ENCODE results near the gene CNGA3. TPM values are rescaled to one million over a fixed set of nuclear protein-coding genes. Genes with fewer than 3 reads are reported as not detected.
"Not testable (repeated sequence)": the region's sequence is repeated elsewhere in the genome, so short reads cannot be mapped to it uniquely, and the experiment has no call there.

Gene CNGA3
- total and polyA plus RNA-seq, 8 donors = 0.12 to 6.4 (median 0.14) TPM; not detected in 3

DNA sequence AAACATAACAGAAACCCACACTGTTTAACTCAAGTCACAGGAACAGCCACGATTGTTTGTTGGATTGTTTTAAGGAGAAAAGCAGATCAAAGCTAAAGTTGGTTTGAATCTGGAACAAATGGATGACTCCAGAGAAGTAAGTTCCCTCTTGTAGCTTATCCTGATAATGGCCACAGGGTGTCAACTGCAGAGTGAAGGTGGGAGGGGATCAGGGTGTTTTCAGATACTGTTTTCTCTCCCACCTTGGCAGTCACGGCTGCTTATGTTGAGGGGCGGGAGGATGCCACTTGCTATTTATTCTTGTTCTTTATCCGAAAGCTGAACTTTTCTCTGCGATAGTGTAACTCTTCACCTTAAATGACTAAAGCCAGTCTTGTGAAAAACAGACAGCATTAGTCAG lies 61.9 kb downstream of the CNGA3 start:
- H3K27ac ChIP-seq = no peak overlapping the region
- no peaks in the 10 kb centered on the region for H3K27me3 ChIP-seq
- DNase-seq = no peak
- intact Hi-C loops (cut with DNase I; ENCODE audit: low total_unique reads) = no loop called here
- no peaks in the 10 kb centered on the region for H3K9me3 ChIP-seq
- no peaks in the 10 kb centered on the region for H3K36me3 ChIP-seq
- no peak overlapping the region for H3K4me3 ChIP-seq
- 73 to 78% (median 75%) methylated on average over 5 of the region's 5 CpGs for WGBS, 5 donors
- TF ChIP-seq, protein P1, sequence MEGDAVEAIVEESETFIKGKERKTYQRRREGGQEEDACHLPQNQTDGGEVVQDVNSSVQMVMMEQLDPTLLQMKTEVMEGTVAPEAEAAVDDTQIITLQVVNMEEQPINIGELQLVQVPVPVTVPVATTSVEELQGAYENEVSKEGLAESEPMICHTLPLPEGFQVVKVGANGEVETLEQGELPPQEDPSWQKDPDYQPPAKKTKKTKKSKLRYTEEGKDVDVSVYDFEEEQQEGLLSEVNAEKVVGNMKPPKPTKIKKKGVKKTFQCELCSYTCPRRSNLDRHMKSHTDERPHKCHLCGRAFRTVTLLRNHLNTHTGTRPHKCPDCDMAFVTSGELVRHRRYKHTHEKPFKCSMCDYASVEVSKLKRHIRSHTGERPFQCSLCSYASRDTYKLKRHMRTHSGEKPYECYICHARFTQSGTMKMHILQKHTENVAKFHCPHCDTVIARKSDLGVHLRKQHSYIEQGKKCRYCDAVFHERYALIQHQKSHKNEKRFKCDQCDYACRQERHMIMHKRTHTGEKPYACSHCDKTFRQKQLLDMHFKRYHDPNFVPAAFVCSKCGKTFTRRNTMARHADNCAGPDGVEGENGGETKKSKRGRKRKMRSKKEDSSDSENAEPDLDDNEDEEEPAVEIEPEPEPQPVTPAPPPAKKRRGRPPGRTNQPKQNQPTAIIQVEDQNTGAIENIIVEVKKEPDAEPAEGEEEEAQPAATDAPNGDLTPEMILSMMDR (IDR thresholded peaks at IDR 0.05) = no peak
- TF ChIP-seq POLR2AphosphoS5 (IDR thresholded peaks at IDR 0.05) (no peak), POLR2A (IDR thresholded peaks at IDR 0.05) (no peak), EP300 (IDR thresholded peaks at IDR 0.05) (no peak)
- peaks cover 0 to 9% (median 6%) of the 10 kb centered on the region in 4 donors for H3K4me1 ChIP-seq

DNA sequence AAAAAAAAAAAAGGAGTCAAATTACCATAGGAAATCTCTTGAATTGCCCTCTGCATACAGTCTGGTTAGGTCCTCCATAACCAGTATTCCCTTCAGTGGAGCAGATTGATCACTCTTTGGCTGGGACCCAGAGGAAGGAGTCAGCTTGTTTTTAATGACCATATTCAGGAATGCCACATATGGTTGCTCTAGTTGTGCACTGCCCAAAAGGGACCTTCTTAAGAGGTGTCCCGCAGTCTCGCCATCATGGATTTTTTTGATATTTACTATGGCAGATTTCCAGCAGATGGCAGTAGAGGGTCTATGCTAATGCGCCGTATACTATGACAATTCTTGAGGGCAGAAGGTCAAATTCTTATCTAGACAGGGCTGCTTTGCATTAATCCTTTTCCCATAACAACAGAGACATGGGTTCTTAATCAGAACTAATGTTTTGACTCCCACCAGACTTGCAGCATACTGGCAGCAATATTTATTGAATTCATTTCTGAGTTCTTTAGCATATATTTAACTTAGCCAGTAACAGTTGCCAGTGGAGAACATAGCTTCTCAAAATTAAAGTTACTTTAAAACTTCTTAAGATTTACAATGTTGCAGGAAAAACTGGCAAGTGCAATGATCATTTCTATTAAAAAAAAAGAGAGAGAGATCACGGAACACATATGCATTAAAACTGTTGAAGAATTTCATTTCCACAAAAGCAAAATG lies 66.6 kb downstream of the CNGA3 start:
- peaks cover 0 to 10% (median 7%) of the 10 kb centered on the region in 4 donors for H3K9me3 ChIP-seq
- H3K36me3 ChIP-seq = no peaks in the 10 kb centered on the region
- H3K27ac ChIP-seq = no peak overlapping the region
- H3K4me1 ChIP-seq = peaks cover 0 to 10% (median 7%) of the 10 kb centered on the region in 4 donors
- H3K4me3 ChIP-seq = no peak overlapping the region
- 19 to 33% (median 21%) methylated on average over 5 of the region's 5 CpGs for WGBS, 5 donors
- TF ChIP-seq, protein P1 (IDR thresholded peaks at IDR 0.05) = peak in 4 of 7 experiments; percentile 27 to 64 (median 48)
- no peak for TF ChIP-seq POLR2A (IDR thresholded peaks at IDR 0.05)
- intact Hi-C loops (cut with DNase I; ENCODE audit: low total_unique reads) = no loop called here
- H3K27me3 ChIP-seq = no peaks in the 10 kb centered on the region
- DNase-seq = peak in 1 of 2 donors; percentile 82

DNA sequence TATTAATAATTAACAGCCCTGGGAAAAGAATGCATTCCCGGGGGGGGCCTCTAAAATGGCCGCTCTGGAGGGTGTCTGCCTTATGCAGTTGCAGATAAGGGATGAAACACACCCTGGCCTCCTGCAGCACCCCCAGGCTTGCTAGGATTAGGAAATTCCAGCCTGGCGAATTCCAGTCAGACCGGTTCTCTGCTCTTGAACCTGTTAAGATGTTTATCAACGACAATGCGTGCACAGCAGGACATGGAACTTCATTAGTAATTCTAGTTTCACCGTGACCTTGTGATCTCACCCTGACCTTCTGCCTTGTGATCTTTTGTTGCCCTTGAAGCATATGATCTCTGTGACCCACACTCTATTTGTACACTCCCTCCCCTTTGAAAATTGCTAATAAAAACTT lies 68.0 kb downstream of the CNGA3 start:
- H3K27ac ChIP-seq; H3K36me3 ChIP-seq; H3K4me1 ChIP-seq; intact Hi-C loops (cut with DNase I; ENCODE audit: low total_unique reads); DNase-seq; H3K4me3 ChIP-seq; H3K27me3 ChIP-seq: not testable (repeated sequence)
- 77 to 87% (median 81%) methylated on average over 7 of the region's 7 CpGs for WGBS, 5 donors
- peaks cover 0 to 10% (median 7%) of the 10 kb centered on the region in 4 donors for H3K9me3 ChIP-seq

DNA sequence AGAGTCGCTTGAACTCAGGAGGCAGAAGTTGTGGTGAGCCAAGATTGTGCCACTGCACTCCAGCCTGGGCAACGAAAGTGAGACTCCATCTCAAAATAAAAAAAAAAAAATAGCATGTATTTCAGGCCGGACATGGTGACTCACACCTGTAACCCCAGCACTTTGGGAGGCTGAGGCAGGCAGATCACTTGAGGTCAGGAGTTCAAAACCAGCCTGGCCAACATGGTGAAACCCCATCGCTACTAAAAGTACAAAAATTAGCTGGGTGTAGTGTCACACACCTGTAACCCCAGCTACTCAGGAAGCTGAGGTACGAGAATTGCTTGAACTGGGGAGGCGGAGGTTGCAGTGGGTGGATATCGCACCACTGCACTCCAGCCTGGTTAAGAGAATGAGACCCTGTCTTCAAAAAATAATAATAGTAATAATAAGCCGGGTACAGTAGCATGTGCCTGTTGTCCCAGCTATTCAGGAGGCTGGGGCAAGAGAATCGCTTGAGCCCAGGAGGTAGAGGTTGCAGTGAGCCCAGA lies 69.5 kb downstream of the CNGA3 start:
- H3K27ac ChIP-seq; H3K36me3 ChIP-seq; H3K4me1 ChIP-seq; H3K4me3 ChIP-seq; DNase-seq; H3K27me3 ChIP-seq; intact Hi-C loops (cut with DNase I; ENCODE audit: low total_unique reads): not testable (repeated sequence)
- 86 to 94% (median 92%) methylated on average over 9 of the region's 9 CpGs for WGBS, 5 donors
- peaks cover 0 to 10% (median 7%) of the 10 kb centered on the region in 4 donors for H3K9me3 ChIP-seq

DNA sequence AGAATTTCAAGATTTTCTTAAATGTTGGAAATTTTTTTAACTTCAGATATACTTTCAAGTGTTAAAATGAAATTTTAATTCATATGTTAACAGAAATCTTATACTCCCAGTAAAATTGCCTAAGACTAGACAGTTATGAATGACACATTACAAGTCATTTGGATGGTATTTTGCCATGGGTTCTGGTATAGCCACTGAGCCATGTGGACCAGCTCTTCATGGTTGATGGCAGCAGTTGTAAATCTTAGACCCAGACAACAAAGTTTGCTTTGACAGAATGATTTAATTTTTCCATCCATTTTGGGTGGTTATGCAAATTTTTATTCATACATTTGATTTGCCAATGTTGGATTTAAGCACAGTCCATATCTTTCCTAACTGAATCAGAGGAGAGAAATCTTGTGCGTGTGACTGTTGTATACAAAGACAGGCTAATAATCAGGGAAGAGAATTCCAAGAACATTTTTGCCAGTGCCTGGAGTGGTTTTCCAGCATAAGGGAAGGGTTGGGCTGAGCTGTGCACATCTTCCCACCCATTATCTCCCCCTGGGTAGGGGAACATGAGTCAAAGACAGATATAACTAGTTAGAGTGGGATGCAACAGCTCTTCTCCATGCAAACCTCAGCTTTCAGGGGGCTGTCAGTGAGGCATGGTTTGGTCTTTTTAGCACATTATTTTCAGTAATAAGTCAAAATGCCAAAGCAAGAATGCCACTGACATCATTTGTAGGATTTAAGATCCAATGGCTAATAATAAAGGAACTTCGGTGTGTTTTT lies 70.3 kb downstream of the CNGA3 start:
- Histone ChIP-seq H3K27ac (no peak overlapping the region), H3K4me1 (peaks cover 0 to 10% (median 7%) of the 10 kb centered on the region in 4 donors), H3K36me3 (no peaks in the 10 kb centered on the region), H3K4me3 (no peak overlapping the region), H3K27me3 (no peaks in the 10 kb centered on the region), H3K9me3 (peaks cover 0 to 10% (median 7%) of the 10 kb centered on the region in 4 donors)
- 78 to 86% (median 84%) methylated on average over 2 of the region's 2 CpGs for WGBS, 5 donors
- intact Hi-C loops (cut with DNase I; ENCODE audit: low total_unique reads) = no loop called here
- no peak for TF ChIP-seq POLR2AphosphoS5 (IDR thresholded peaks at IDR 0.05)
- TF ChIP-seq, protein P1 (IDR thresholded peaks at IDR 0.05) = no peak
- TF ChIP-seq POLR2A (IDR thresholded peaks at IDR 0.05) = no peak
- TF ChIP-seq EP300 (IDR thresholded peaks at IDR 0.05) = no peak
- no peak for DNase-seq
